ENCODE results near the gene OR1S2. TPM values are rescaled to one million over a fixed set of nuclear protein-coding genes. Genes with fewer than 3 reads are reported as not detected.

Gene OR1S2
- total and polyA plus RNA-seq, 2 donors: not detected

DNA sequence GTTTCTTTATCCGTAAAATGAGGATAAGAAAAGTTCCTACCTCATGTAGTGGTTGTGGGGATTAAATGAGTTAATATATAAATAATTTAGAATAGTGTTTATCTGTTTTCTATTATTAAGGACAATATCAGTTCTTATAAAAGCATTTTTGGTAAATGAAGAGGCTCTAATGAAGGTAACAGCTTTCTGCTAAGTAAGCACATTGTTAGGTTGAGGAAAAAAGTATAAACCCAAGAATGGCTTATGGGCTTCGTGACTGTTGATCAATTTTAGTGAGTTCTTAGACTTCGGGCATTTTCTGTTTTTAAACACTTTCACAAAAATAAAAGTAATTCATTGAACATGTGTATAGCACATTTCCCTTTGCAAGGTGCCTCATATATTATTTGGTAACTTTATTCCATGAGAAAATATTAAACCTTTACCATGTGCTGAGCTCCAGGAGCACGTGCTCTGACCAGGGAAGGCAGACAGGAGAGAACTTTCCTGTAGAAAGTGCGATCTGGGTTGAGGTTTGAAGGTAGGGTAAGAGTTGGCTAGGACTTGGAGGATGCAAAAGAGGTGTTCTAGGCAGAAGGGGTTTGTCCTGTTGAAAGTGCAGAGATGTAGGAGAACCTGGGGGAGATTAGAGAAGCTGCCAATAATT, 26.4 kb downstream of the OR1S2 start:
- Histone ChIP-seq H3K27ac (ENCODE audit: low read depth) (no peak overlapping the region), H3K4me3 (ENCODE audit: low read depth, low read length) (no peak overlapping the region), H3K4me1 (ENCODE audit: insufficient read depth) (no peaks in the 10 kb centered on the region), H3K36me3 (ENCODE audit: insufficient read depth) (no peaks in the 10 kb centered on the region)
- 76% methylated on average over 5 of the region's 5 CpGs for WGBS
- no peak for DNase-seq (ENCODE audit: extremely low spot score)

DNA sequence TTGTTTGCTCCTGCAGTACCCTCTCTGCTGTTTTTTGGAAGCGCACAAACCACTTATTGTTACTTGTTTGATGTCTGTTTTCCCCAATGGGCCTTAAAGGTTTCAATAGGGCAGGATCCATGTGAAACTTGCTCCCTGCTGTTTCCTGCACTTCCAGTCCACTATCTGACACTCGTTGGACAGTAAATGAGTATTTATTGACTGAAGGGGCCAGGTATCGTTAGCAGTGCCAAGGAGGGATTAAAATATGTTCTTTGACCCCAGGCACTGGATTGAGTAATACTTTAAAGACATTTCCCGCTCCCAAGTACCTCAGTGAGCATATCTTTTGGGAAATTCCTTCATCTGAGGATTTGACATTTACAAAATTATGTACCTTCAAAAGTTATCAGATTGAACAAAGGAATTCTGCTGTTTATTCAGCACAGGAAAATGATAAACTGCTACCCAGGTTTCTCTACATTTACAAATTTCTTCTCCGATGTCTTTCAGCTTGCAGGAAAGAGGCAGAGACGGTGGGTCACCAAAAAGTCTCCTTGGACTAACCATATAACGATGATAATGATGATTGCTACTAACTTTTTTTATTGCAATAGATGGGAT, 38.3 kb downstream of the OR1S2 start:
- DNase-seq (ENCODE audit: extremely low spot score): no peak
- Histone ChIP-seq H3K4me3 (ENCODE audit: low read depth, low read length) (no peak overlapping the region), H3K4me1 (ENCODE audit: insufficient read depth) (no peaks in the 10 kb centered on the region), H3K36me3 (ENCODE audit: insufficient read depth) (no peaks in the 10 kb centered on the region), H3K27ac (ENCODE audit: low read depth) (no peak overlapping the region)
- WGBS: 50% methylated on average over 7 of the region's 7 CpGs

DNA sequence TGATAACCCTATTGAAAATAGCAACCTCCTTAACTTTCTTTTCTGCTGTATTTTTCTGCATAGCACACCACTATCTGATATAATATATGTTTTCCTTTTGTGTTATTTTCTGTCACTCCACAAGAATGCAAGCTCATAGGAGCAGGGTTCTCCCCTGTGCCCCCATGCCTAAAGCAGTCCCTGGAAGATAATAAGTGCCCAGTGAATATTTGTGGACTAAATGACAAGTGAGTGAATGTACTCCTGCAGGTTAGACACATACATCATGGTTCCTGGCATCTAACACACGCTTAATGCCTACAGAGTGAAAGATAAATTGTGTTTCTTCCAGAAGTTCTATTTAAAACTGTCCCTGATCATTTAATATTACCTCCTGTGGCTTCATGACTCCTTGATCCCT, 39.0 kb downstream of the OR1S2 start:
- H3K36me3 ChIP-seq (ENCODE audit: insufficient read depth): no peaks in the 10 kb centered on the region
- no peak overlapping the region for H3K4me3 ChIP-seq (ENCODE audit: low read depth, low read length)
- no peaks in the 10 kb centered on the region for H3K4me1 ChIP-seq (ENCODE audit: insufficient read depth)
- WGBS: 43% methylated on average over 1 of the region's 1 CpG
- H3K27ac ChIP-seq (ENCODE audit: low read depth): no peak overlapping the region
- no peak for DNase-seq (ENCODE audit: extremely low spot score)

DNA sequence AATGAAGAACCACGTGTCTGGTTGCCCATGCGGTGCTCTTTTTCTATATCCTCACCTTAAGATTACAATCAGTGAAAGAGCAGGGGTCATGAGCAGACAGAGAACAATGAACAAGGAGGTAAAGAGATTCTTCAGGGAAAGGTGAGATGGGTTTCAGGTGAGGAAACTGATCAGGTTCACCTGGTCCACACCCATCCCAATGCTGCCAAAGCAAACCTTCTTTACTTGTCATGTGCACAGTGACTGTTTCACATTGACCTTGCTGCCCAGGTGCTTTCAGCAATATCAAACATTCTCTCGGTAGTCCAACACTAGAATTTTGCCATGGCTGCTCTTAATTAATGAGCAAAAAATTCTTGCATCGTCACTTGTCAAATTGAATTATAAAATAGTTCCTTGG, 39.6 kb downstream of the OR1S2 start:
- H3K36me3 ChIP-seq (ENCODE audit: insufficient read depth): no peaks in the 10 kb centered on the region

More for the DNA sequence above, 39.6 kb downstream of the OR1S2 start:
- no peaks in the 10 kb centered on the region for H3K4me1 ChIP-seq (ENCODE audit: insufficient read depth)
- 82% methylated on average over 4 of the region's 4 CpGs for WGBS
- no peak for DNase-seq (ENCODE audit: extremely low spot score)
- no peak overlapping the region for H3K27ac ChIP-seq (ENCODE audit: low read depth)
- no peak overlapping the region for H3K4me3 ChIP-seq (ENCODE audit: low read depth, low read length)

Other genes starting within 250 kb of the OR1S2 start
- gene OR9Q1, start 180.3 kb downstream of the OR1S2 start, total RNA-seq: not detected
- not detected for gene OR9Q1, start 180.3 kb downstream of the OR1S2 start, polyA plus RNA-seq
- not detected for gene OR6Q1, start 173.2 kb downstream of the OR1S2 start, total RNA-seq
- not detected for gene OR6Q1, start 173.2 kb downstream of the OR1S2 start, polyA plus RNA-seq
- not detected for gene OR9I1, start 78.6 kb downstream of the OR1S2 start, total RNA-seq
- gene OR9I1, start 78.6 kb downstream of the OR1S2 start, polyA plus RNA-seq: not detected
- not detected for gene OR9Q2, start 15.1 kb downstream of the OR1S2 start, total RNA-seq
- not detected for gene OR9Q2, start 15.1 kb downstream of the OR1S2 start, polyA plus RNA-seq
- not detected for gene OR1S1, start 8.6 kb upstream of the OR1S2 start, total RNA-seq
- gene OR1S1, start 8.6 kb upstream of the OR1S2 start, polyA plus RNA-seq: not detected
- gene OR10Q1, start 24.8 kb upstream of the OR1S2 start, total RNA-seq: not detected
- not detected for gene OR10Q1, start 24.8 kb upstream of the OR1S2 start, polyA plus RNA-seq
- gene OR10W1, start 64.1 kb upstream of the OR1S2 start, total RNA-seq: not detected
- gene OR10W1, start 64.1 kb upstream of the OR1S2 start, polyA plus RNA-seq: not detected
- gene OR5B17, start 154.9 kb upstream of the OR1S2 start, total RNA-seq: not detected
- gene OR5B17, start 154.9 kb upstream of the OR1S2 start, polyA plus RNA-seq: not detected
- not detected for gene OR5B3, start 202.7 kb upstream of the OR1S2 start, total RNA-seq
- gene OR5B3, start 202.7 kb upstream of the OR1S2 start, polyA plus RNA-seq: not detected
- not detected for gene OR5B2, start 224.0 kb upstream of the OR1S2 start, total RNA-seq
- not detected for gene OR5B2, start 224.0 kb upstream of the OR1S2 start, polyA plus RNA-seq
- 0.69 TPM for gene OR5B12, start 238.1 kb upstream of the OR1S2 start, total RNA-seq
- not detected for gene OR5B12, start 238.1 kb upstream of the OR1S2 start, polyA plus RNA-seq

Measured in urinary bladder (tissue), 4 donors.